COLO668 (cell line): Measurements from ENCODE around the gene ZYG11A.
"Not testable (repeated sequence)": the region's sequence is repeated elsewhere in the genome, so short reads cannot be mapped to it uniquely, and the experiment has no call there.

Source experiments
- DNase-seq: peaks from one replicate; lab custom pipeline; 2025; ENCODE audit not compliant: unreplicated experiment; lab: John Stamatoyannopoulos, UW

ZYG11A gene

DNA sequence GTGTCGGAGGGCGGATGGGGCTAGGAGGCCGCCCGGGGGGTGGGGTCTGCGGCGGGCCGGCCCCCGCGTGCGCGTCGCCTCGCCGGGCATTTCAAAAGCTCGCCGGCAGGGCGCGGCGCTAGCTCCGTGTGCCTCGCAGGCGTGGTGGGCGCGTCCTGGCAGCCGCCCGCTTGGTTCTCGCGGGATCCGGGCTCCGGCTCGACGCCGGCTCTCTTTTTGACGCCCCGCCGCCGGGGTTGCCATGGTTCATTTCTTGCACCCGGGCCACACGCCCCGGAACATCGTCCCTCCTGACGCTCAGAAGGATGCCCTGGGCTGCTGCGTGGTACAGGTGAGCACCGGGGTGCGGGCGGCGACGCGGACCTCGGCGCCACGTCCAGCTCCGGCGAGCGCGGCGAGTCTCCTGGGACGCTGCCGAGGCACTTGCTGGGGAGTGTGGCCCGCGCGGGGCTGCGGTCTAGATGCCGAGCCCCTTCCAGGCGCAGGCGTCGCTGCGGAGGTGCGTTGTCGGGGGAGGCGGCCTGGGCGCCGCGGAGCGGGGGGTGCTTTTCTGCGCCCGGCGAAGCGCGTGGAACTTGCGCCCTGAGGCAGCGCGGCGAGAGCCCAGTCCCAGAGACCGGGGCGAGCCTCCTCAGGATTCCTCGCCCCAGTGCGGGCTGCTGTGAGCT lies at the start of gene ZYG11A:
TSS of gene ZYG11A (plus strand) at position 118 of the 668 bp plus-strand sequence. CDS start at position 242, 124 bp downstream.
- DNase-seq, result peak; percentile 95

DNA sequence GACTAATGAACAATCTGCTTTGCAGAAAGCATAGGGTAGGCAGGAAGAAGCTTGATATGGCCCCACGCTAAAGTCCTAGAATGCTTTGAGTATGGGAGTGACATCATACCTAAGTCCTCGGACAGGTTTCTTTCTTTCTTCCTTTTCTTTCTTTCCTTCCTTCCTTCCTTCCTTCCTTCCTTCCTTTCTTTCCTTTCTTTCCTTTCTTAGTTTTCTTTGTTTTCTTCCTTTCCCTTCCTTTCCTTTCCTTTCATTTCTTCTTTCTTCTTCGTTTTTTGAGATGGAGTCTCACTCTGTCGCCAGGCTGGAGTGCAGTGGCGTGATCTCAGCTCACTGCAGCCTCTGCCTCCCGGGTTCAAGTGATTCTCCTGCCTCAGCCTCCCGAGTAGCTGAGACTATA lies 48.8 kb upstream of the ZYG11A start:
- DNase-seq, result not testable (repeated sequence)

DNA sequence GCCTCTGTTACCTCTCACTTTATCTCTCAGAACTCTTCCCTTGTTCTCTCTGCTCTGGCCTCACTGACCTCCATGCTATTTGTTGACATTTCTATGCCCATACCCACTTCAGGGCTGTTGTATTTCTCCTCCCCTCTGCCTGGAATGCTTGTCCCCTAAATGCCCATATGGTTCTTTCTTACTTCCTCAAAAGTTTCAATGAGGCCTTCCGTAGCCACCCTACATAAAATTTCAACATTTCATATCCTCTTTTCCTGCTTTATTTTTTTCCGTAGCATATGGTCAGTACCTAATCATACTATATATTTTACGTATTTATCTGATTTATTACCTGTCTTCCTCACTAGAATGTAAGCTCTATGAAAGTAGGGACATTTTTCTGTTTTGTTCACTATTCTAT lies 47.1 kb upstream of the ZYG11A start:
- DNase-seq, result no peak

DNA sequence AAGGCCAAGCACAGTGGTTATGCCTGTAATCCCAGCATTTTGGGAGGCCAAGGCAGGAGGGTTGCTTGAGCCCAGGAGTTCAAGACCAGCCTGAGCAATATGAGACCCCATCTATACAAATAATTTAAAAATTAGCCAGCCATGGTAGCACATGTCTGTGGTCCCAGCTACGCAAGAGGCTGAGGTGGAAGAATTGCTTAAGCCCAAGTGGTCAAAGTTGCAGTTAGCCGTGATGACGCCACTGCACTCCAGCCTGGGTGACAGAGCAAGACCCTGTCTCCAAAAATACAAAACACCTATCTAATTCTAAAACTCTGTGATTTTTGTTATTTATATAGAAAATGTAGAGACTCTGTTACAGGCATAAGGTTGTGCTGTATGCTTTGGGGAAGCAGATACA lies 44.2 kb upstream of the ZYG11A start:
- no peak for DNase-seq

DNA sequence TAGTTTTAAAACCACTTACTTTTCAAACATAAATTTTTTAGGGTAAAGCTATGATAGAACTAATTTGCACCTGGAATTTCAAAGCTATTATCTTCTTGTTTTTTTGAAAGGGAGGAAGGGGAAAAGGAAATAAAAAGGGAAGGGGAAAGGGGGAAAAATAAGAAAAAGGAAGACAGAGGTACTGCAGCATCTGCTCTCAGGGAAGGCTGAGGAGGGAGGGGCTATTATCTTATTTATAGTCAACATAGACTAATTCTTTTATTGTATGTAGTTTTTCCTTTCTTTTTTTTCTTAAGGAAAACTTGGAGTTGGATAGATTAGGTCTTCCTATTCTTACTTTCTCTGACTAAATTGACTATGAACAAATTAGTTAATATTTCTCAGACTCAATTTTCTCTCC lies 41.5 kb upstream of the ZYG11A start:
- no peak for DNase-seq

DNA sequence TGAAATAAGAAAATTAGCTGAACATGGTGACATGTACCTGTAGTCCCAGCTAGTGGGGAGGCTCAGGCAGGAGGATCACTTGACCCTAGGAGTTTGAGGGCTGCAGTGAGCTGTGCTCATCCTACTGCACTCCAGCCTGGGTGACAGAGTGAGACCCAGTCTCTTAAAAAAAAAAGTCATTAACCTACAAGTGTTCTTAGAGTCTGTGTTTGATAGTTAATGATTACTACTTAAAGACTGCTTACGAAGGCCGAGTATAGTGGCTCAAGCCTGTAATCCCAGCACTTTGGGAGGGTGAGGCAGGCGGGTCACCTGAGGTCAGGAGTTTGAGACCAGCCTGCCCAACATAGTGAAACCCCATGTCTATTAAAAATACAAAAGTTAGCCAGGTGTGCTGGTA lies 38.5 kb upstream of the ZYG11A start:
- DNase-seq, result not testable (repeated sequence)

DNA sequence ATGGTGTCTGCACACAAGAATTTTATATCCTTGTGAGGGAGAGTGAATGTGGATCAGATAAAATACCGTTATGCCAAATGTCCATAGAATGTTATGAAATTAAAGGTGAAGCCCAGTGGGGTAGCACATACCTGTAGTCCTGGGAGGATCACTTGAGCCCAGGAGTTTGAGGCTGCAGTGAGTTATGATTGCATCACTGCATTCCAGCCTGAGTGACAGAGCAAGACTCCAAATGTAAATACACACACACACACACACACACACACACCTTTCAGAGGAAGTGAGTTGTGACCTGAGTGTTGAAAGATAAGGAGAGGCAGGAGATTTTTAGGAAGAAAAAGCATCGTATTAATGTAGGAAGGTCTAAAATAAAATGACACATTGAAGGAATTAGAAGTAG lies 28.1 kb upstream of the ZYG11A start:
- no peak for DNase-seq

DNA sequence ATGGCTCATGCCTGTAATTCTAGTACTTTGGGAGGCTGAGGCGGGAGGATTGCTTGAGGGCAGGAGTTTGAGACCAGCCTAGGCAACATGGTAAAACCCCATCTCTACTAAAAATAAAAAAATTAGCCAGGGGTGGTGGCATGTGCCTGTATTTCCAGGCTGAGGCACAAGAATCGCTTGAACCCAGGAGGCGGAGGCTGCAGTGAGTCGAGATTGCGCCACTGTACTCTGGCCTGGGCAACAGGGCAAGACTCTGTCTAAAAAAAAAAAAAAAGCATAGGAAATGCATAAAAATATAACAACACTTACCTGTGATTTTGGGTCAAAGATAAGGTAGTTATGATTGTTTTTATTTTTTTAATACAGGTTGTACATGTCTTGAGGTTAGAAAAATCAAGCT lies 21.7 kb upstream of the ZYG11A start:
- DNase-seq, result not testable (repeated sequence)

DNA sequence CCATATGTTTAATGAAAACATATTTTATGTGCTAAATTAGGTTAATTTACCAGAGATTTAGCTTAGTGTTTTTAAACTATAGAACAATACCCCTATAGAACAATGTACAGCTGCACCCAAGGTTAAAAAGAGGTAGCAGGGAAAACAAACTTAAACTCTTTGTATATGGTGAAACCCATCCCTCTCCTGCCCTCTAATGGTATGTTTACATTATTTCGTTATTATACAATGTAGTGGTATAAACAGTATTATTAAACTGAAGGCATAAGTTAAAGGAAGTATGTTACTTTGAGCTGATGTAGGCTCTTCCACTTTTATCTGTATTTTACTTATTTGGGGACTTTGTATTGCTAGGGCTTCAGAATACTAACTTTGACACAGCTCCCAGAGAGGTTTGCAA lies 16.7 kb upstream of the ZYG11A start:
- no peak for DNase-seq

DNA sequence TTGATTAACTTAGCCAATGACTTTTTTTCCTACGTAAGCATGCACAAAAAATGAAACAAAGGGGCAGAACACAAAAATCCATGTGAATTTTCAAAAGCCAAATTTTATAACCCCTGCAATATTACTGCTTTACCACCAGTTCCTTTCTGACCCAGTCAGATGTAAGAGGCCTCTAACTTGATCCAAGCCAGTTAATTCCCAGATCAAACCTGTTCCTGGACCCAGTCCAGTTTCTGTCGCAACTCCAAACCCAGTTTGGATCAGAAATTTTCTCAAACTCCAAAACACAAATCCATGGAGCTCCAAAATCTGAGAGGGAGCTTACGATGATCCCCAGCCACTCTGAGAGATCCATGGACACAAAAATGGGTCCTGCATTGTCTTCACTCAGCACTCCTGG lies 7.8 kb upstream of the ZYG11A start:
- DNase-seq, result no peak

DNA sequence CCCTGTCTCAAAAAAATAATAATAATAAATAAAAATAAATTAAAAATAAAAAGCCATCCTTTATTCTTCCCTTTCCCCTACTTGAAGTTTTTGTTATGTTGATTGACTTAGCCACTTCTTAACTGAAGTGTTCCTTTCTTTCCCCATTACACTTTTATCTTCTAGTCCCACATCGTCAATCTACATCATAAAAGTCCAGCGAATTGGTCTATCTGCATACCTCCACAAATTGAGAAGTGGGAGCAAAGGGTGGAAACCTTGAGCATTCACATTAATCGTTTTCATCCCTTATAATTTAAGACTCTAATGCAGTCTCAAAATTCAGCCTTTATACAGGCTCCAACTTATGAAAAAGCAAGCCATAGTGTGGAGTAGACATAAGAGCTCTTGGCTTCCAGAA lies 6.5 kb upstream of the ZYG11A start:
- DNase-seq, result no peak

DNA sequence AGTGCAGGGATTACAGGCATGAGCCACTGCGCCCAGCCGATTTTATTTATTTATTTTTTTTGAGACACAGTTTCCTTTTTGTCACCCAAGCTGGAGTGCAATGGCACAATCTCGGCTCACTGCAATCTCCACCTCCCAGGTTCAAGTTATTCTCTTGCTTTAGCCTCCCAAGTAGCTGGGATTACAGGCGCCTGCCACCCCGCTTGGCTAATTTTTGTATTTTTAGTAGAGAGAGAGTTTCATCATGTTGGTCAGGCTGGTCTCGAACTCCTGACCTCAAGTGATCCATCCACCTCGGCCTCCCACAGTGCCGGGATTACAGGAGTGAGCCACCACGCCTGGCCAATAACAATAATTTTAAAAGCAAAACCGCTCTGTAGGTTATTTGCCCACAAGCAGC lies 3.4 kb upstream of the ZYG11A start:
- not testable (repeated sequence) for DNase-seq

DNA sequence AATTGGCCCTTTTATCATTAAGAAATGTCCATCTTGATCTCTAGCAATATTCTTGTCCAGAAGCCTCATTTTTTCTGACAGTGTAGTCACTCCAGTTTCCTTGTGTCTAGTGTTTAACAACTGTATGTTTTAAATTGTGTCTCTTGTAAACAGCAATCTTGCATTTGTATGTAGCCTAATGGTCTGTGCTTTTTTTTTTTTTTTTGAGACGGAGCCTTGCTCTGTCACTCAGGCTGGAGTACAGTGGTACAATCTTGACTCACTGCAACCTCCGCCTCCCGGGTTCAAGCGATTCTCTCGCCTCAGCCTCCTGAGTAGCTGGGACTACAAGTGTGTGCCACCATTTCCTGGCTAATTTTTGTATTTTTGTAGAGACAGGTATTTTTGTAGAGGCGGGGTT lies 2.6 kb downstream of the ZYG11A start:
- not testable (repeated sequence) for DNase-seq

DNA sequence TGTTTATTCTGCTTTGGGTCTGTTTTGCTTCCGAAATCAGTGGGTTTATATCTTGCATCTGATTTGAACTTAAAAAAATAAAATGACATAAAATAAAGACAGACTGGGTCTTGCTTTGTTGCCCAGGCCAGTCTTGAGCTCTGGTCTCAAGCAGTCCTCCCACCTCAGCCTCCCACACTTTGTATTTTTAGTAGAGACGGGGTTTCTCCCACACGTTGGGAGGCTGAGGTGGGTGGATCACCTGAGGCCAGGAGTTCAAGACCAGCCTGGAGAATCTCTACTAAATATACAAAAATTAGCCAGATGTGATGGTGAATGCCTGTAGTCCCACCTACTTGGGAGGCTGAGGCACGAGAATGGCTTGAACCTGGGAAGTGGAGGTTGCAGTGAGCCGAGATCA lies 5.9 kb downstream of the ZYG11A start:
- DNase-seq, result no peak

DNA sequence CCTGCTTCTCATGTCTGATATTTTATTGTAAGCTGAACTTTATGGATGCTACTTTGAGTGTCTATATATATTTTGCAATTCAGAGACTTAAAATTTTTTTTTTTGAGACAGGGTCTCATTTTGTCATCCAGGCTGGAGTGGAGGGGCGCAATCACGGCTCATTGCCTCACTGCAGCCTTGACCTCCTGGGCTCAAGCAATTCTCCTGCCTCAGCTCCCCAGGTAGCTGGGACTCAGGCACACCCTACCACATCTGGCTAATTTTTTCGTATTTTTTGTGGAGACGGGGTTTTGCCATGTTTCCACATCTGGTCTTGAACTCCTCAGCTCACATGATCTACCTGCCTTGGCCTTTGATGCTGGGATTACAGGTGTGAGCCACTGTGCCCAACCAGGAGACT lies 8.4 kb downstream of the ZYG11A start:
- no peak for DNase-seq

DNA sequence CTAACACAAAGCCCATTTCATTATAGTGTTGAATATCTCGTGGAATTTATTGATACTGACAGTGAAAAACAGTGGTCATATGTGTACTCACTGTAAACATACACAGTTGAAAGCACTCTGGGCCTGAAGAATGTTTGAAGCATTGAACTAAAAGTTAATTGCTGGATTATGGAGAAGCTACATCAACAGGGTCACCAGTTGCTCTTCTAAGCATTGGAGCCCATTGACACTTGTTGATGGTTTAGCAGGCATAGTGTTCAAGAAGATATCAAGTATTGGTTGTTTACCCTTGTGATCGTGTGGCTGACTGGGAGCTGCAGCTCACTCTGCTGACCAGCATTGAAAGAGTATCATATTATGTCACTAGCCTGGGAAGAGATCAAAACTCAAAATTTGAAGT lies 10.3 kb downstream of the ZYG11A start:
- no peak for DNase-seq

DNA sequence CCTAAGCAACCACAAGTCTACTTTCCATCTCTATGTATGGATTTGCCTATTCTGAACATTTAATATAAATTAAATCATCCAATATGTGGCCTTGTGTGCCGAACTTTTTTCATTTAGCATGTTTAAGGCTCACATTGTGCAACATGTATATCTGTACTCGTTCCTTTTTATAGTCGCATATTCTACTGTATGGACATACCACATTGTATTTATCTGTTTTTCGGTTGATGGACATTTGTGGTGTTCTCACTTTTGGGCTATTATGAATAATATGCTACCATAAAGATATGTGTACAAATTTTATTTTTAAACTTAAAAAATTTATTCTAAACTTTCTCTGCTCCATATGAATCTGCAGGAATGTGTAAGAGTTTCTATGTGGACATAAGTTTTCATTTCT lies 13.0 kb downstream of the ZYG11A start:
- DNase-seq, result no peak

DNA sequence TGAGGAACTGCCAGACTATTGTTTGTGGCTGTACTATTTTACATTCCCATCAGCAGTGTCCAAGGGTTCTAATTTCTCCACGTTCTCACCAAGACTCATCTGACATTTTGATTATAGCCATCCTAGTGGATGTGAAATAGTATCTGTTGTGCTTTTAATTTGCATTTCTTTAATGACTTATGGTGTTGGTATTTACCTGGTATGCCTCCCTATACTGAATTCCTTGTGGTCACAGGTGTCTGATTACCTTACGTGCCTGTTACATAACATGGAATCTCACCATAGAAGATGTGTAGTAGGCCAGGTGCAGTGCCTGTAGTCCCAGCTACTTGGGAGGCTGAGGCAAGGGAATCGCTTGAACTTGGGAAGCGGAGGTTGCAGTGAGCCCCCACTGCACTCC lies 13.5 kb downstream of the ZYG11A start:
- DNase-seq, result no peak

DNA sequence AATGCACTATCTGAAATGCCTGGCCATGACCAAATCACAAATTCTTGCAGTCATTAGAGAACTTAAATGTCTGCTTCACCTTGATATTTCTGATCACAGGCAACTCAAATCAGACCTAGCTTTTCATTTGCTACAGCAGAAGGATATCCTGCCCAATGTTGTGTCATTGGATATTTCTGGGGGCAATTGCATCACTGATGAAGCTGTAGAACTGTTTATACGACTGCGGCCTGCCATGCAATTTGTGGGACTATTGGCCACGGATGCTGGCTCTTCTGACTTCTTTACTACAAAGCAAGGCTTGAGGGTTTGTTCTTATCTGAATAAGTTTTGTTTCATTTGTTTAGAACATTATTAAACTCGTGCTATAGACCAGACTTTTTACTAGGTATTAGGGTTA lies 14.9 kb downstream of the ZYG11A start:
- DNase-seq, result no peak

DNA sequence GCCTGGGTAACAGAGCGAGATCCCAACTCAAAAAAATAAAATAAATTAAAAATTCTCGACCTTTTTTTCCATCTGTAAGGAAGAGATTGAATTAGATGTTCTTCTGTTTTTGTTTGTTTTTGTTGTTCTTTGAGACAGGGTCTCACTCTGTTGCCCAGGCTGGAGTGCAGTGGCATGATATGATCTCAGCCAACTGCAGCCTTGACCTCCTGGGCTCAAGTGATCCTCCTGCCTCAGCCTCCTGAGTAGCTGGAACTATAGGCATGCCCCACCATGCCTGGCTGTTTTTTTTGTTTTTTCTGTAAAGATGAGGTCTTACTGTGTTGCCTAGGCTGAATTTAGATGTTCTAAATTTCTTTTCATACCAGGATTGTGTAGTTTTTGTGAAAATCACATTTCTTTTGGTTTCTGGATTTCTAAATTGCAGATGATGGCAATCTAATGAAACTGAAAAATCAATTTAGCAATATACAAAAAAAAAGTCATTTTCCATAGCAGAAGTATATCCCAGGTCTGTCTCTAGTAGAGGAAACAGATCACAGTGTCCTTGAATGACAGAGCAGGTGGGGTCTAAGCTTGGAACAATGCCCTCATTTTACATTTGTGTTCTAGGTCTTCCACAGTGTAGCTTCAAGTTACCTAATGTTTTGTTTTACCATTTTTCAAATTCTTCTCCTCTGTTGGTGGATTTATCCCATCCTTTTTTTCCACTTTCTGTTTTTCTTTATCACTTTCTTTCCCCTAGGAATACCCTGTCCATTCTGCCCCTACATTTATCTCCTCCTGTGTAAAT lies 20.3 kb downstream of the ZYG11A start:
- no peak for DNase-seq

DNA sequence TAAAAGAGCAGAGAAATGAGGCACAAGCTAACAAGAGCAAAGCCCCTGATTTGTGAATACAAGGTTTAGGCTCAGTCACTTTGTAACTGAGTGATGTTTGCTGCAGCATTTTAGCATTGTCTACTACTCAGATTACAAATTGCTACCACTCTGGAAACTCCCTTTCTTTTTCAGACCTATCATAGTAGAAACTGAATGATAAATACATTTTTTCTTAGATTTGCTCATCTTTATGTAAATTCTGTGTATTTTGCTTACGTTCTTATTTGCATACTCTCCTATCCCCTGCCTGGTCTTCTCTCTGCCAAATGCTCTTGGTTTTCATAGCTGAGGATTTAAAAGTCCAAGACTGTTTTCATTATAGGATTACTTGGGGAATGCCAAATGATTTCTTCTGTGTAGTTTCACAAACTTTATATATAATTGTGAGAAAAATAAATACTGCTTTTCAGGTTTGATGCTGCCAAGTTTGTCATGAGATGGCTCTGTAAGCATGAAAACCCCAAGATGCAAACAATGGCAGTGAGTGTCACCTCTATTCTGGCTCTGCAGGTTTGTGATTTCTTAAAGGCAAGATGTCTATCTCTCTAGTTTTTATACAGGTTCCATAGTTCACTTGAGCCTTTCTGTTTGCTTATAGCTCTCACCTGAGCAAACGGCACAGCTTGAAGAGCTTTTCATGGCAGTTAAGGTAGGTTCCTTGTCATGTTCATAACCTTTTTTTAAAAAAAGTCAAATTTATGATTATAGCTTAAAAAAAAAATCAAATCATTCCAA lies 24.7 kb downstream of the ZYG11A start:
- DNase-seq, result no peak

DNA sequence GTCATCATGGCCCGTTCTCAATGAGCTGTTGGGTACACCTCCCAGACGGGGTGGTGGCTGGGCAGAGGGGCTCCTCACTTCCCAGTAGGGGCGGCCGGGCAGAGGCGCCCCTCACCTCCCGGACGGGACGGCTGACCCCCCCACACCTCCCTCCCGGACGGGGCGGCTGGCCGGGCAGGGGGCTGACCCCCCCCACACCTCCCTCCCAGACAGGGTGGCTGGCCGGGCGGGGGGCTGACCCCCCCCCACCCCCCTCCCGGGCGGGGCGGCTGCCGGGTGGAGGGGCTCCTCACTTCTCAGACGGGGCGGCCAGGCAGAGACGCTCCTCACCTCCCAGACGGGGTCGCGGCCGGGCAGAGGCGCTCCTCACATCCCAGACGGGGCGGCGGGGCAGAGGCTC lies 27.2 kb downstream of the ZYG11A start:
- not testable (repeated sequence) for DNase-seq
